GM12874 (cell line): Measurements from ENCODE around the gene PLCB3.

Experiments
- TF ChIP-seq, protein P1 (sequence below): IDR thresholded peaks from 2 replicates; pipeline ENCODE4 v1.5.1; 2011; ENCODE audit warnings: low read depth, mild to moderate bottlenecking, control low read depth, low read length, moderate library complexity; ENCODE audit not compliant: insufficient read depth

Gene PLCB3

DNA sequence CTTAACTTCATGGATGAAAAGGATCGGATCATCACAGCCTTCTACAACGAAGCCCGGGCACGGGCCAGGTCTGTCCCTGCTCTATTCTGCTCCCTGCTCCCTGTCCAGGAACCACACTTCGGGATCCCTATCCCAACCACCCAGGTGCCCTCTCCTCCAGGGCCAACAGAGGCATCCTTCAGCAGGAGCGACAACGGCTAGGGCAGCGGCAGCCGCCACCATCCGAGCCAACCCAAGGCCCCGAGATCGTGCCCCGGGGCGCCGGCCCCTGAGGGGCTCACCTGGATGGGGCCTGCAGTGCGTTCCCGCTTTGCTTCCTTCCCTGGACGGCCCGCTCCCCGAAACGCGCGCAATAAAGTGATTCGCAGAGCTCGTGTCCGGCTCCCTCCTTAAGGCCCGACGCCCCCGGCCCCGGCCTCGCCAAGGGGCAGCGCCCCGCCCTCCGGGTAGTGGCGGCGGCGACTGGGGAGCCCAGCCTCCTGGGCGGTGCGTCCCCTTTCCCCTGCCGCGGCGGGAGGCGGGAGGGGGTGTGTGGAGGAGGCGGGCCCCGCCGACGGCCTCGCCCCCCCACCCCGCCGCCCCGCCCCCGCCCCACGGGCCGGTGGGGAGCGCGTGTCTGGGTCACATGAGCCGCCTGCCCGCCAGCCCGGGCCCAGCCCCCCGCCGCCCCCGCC is 17.3 kb upstream of the PLCB3 start, which contains the start of gene VEGFB:
VEGFB (plus strand) TSS at position 672 of the 674 bp plus-strand sequence. CDS start 250 bp downstream, outside the sequence.
- TF ChIP-seq, protein P1, sequence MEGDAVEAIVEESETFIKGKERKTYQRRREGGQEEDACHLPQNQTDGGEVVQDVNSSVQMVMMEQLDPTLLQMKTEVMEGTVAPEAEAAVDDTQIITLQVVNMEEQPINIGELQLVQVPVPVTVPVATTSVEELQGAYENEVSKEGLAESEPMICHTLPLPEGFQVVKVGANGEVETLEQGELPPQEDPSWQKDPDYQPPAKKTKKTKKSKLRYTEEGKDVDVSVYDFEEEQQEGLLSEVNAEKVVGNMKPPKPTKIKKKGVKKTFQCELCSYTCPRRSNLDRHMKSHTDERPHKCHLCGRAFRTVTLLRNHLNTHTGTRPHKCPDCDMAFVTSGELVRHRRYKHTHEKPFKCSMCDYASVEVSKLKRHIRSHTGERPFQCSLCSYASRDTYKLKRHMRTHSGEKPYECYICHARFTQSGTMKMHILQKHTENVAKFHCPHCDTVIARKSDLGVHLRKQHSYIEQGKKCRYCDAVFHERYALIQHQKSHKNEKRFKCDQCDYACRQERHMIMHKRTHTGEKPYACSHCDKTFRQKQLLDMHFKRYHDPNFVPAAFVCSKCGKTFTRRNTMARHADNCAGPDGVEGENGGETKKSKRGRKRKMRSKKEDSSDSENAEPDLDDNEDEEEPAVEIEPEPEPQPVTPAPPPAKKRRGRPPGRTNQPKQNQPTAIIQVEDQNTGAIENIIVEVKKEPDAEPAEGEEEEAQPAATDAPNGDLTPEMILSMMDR, result no peak

DNA sequence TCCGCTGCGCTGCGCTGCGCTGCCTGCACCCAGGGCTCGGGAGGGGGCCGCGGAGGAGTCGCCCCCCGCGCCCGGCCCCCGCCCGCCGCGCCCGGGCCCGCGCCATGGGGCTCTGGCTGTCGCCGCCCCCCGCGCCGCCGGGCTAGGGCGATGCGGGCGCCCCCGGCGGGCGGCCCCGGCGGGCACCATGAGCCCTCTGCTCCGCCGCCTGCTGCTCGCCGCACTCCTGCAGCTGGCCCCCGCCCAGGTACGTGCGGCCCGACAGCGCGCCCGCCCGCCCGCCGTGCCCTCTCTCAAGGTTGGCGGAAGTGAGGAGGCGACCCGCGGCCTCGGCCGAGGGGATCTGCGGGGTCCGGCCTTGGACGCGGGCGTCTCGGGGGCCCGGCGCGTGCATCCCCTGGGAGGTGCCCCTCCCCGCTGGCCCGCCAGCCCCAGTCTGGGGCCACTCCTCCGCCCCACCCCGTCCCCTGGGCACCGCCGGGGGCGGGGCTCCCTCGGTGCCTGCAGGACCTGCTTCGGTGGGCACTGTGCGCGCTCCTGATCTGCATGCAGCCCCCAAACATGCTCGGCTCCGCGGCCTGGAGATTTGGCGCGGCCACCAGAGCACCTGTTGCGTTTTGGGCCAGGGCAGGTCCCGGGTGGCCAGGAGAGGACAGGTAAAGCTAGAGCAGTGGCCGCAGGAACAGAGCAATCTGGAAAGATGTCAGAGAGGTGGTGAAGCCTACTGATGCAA is 16.5 kb upstream of the PLCB3 start:
- TF ChIP-seq, protein P1, result no peak

DNA sequence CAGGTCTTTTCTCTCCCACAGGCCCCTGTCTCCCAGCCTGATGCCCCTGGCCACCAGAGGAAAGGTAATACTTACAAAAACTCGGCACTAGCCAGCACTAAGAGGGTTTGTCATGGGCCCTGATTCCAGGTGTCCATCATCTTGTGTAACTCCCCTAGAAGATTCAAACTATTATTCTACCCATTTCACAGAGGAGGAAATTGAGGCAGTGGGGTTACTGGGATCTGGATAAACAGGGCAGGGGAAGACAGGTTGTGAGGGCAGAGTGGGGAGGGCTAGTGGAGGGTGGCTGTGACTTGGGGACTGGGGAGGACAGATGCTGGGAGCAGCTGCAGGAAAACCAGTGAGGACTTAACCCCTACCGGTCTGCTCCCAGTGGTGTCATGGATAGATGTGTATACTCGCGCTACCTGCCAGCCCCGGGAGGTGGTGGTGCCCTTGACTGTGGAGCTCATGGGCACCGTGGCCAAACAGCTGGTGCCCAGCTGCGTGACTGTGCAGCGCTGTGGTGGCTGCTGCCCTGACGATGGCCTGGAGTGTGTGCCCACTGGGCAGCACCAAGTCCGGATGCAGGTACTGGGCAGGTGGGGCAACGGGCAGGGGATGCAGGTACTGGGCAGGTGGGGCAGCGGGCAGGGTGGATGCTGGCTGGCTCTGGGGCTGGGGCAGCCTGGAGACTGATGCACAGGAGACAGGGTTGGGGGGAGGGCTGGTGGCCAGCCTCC is 15.7 kb upstream of the PLCB3 start:
- TF ChIP-seq, protein P1, result no peak

DNA sequence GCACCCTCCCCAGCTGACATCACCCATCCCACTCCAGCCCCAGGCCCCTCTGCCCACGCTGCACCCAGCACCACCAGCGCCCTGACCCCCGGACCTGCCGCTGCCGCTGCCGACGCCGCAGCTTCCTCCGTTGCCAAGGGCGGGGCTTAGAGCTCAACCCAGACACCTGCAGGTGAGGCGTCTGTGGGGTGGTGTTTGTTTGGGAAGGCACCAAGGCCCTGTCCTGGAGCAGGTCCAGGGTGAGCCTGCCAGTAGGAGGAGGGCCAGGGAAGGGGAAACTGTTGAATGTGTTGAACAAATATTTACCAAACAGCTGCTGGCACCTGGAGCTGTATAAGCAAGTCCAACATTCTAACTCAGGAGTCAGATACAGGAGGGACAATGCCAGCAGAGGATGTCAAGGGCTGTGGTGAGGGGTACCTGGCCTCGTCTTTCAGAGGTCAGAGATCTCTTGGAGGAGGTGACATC is 13.8 kb upstream of the PLCB3 start:
- TF ChIP-seq, protein P1, result no peak

DNA sequence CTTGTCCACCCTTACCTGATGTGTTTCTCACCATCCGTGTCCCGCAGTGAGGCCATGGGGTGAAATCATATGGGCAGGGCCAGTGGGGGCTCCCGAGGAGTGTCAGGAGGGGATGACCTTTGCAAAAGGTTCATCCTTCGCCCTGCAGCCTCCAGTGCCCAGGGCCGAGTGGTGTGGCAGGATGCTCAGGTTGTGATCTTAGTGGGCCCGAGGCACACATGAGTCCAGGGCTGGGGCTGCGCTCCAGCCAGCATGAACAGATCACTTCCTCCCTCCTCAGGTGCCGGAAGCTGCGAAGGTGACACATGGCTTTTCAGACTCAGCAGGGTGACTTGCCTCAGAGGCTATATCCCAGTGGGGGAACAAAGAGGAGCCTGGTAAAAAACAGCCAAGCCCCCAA is 13.3 kb upstream of the PLCB3 start:
- TF ChIP-seq, protein P1, result no peak

DNA sequence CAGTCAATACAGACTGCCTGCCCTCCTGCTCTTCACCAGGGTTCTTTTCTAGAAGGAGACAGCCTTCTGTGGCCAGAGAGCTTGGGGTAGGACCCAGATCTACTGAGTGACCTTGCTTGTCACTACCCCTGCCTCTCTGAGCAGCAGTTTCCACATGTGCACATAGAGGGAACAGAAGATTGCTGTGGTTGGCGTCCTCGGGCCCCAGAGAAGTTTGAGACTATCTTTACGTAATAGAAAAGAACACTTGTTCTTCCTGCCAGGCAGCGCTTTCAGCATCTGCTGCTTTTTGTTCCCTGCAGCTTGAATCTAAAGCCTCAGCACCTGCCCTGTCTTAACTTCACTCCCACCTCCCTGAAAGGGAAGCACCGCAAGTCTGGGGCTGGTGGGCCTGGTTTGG is 12.3 kb upstream of the PLCB3 start:
- TF ChIP-seq, protein P1, result no peak
